PFSK-1 (cell line): ENCODE results near the gene IL15RA.

Source experiments
- FOXP2 ChIP-seq: optimal IDR thresholded peaks from 2 replicates; pipeline ENCODE3; 2011; ENCODE audit warnings: borderline replicate concordance, control low read depth, inconsistent platforms; ENCODE audit not compliant: insufficient read depth; ENCODE audit errors: extremely low read length, extremely low read depth
- POLR2AphosphoS5 ChIP-seq: IDR thresholded peaks from 2 replicates; pipeline ENCODE4 v1.6.1; 2012; ENCODE audit warnings: low read depth, mild to moderate bottlenecking, control low read depth, low read length, moderate library complexity
- TAF1 ChIP-seq: IDR thresholded peaks from 2 replicates; pipeline ENCODE4 v1.6.1; 2012; ENCODE audit warnings: low read length, control low read depth, borderline replicate concordance; ENCODE audit not compliant: insufficient read depth
- TF ChIP-seq, protein P1 (sequence below), 2 experiments: IDR thresholded peaks; 2 replicates each; pipeline versions ENCODE4 v1.6.1 to v1.8.0; 2011 to 2012; ENCODE audit warnings: low read depth in 2 of 2, low read length in 2 of 2, control low read depth in 1 of 2, inconsistent platforms in 1 of 2, mild to moderate bottlenecking in 1 of 2, moderate library complexity in 1 of 2; ENCODE audit not compliant: insufficient read depth in 1 of 2

- TF ChIP-seq, protein P1, sequence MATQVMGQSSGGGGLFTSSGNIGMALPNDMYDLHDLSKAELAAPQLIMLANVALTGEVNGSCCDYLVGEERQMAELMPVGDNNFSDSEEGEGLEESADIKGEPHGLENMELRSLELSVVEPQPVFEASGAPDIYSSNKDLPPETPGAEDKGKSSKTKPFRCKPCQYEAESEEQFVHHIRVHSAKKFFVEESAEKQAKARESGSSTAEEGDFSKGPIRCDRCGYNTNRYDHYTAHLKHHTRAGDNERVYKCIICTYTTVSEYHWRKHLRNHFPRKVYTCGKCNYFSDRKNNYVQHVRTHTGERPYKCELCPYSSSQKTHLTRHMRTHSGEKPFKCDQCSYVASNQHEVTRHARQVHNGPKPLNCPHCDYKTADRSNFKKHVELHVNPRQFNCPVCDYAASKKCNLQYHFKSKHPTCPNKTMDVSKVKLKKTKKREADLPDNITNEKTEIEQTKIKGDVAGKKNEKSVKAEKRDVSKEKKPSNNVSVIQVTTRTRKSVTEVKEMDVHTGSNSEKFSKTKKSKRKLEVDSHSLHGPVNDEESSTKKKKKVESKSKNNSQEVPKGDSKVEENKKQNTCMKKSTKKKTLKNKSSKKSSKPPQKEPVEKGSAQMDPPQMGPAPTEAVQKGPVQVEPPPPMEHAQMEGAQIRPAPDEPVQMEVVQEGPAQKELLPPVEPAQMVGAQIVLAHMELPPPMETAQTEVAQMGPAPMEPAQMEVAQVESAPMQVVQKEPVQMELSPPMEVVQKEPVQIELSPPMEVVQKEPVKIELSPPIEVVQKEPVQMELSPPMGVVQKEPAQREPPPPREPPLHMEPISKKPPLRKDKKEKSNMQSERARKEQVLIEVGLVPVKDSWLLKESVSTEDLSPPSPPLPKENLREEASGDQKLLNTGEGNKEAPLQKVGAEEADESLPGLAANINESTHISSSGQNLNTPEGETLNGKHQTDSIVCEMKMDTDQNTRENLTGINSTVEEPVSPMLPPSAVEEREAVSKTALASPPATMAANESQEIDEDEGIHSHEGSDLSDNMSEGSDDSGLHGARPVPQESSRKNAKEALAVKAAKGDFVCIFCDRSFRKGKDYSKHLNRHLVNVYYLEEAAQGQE (IDR thresholded peaks at IDR 0.05; ENCODE audit: insufficient read depth in 1 of 2, low read depth in 2 of 2, low read length in 2 of 2): no peak
- TF ChIP-seq POLR2AphosphoS5: no peak
- no peak for TF ChIP-seq TAF1
- TF ChIP-seq FOXP2: no peak
Observed at GRCh38 chr10:5942474-5942873, 34.9 kb downstream of the IL15RA start.
